Measurements from ENCODE around the gene AHSP.
"Not testable (repeated sequence)": the region's sequence is repeated elsewhere in the genome, so short reads cannot be mapped to it uniquely, and the experiment has no call there.

The AHSP gene

DNA sequence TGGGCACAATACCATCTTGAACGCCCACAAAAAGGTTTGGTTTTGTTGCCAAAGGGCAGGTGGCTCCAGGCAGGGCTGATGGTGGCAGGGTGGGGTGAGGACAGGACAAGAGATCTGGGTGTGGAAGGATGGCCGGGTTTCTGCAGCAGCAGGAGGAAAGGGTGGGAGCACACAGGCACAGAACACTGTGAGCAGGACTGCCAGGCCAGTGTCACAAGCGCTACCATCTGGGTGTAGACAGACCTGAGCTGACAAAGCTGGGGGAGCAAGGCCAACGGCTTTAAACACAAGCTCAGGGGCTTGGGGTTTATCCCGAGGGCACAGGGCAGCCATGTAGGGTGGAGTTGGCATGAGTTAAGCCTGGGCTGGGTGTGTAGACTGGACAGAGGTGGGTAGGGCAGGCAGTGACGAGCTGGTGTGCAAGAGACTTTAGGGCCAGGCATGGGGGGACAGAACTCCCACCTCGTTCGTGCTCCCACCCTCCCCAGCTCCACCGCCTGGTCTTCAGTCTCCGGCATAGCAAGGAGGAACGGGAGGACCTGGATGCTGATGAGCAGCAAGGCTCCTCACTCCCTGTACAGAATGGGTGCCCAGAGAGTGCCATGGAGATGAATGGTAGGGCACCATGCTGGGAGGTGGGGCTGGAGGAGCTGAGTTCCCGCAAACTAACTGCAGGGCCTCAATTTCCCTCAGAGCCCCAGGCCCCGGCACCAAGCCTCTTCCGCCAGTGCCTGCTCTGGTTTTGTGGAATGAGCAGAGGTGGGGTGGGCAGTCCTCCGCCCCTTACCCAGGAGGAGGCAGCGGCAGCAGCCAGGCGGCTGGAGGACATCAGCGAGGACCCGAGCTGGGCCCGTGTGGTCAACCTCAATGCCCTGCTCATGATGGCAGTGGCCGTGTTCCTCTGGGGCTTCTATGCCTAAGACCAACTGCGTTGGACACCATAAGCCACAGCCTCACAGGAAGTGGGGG lies 37.8 kb upstream of the AHSP start:
- H3K27me3 ChIP-seq (ENCODE audit: low read depth) = no peaks in the 10 kb centered on the region
- DNase-seq (ENCODE audit: low spot score in 2 of 2) = no peak
- in situ Hi-C loops (cut with MboI; ENCODE audit: low sequenced_read_pairs) = no loop called here
- peaks cover 3% of the 10 kb centered on the region; the same call in 1 of the 2 replicates for H3K36me3 ChIP-seq (replicated peaks)
- H3K9me3 ChIP-seq = no peaks in the 10 kb centered on the region
- no peaks in the 10 kb centered on the region for H3K4me1 ChIP-seq
- no peak overlapping the region for H3K4me3 ChIP-seq

DNA sequence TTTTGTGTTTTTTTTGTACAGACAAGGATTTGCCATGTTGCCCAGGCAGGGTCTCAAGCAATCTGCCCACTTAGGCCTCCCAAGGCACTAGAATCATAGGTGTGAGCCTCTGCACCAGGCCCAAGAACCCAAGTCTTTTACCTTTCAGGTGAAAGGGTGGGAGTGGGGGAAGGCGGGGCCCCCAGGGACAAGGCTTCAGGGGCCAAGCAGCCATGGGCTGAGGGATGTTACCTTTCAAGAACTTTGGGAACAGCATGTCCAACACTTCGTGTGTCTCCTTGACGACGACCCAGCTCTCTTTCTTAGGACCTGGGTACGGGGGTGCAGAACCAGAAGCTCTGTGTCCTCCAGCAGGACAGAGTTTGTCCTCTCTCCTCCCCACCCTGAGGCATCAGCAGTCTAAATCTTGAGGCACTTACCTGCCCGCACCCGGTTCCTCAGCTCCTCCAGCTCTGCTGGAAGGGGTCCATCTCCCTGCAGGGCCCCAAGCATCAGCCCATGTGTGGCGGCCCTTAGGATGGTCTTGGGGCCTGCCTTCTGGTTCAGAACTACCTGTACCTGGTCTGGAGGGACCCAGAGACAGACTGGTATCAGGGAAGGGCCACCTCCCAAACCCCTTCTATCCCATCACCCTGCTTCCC lies 35.8 kb upstream of the AHSP start:
- Histone ChIP-seq H3K27me3 (ENCODE audit: low read depth) (no peaks in the 10 kb centered on the region), H3K36me3 (replicated peaks) (peaks cover 14% of the 10 kb centered on the region), H3K4me1 (no peaks in the 10 kb centered on the region), H3K4me3 (no peak overlapping the region), H3K9me3 (no peaks in the 10 kb centered on the region)
- in situ Hi-C loops (cut with MboI; ENCODE audit: low sequenced_read_pairs) = no loop called here
- no peak for DNase-seq (ENCODE audit: low spot score in 2 of 2)

DNA sequence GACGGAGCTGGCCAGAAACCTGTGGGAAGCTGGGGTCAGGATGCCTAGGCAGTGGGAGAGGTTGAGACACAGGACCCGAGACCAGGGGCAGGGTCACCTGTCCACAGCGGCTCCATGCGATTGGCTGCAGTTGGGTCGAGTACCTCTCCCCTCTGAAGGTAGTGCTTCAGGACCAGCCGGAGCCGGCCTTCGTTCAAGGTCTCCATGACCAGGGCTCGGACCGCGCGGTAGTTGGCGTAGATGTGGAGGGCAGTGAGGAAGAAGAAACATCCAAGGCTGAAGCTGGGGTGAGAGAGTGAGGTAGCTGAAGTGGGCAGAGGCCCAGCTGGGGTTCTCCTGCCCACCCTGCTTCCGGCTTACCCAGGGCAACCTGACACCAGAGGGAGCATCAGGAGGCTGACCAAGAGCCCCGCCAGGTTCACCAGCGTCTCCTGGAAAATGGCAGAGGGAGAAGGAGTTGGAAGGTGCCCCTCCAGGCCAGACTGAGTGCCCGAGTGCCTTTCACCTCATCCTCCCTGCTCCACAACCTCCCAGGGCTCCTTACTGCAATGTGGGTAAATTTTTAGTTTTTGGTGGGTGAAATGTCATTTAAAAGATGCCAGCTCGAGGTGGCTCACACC lies 34.1 kb upstream of the AHSP start:
- Histone ChIP-seq H3K27me3 (ENCODE audit: low read depth) (no peaks in the 10 kb centered on the region), H3K9me3 (no peaks in the 10 kb centered on the region), H3K4me3 (no peak overlapping the region), H3K4me1 (no peaks in the 10 kb centered on the region), H3K36me3 (replicated peaks) (peaks cover 14% of the 10 kb centered on the region)
- DNase-seq (ENCODE audit: low spot score in 2 of 2) = no peak
- in situ Hi-C loops (cut with MboI; ENCODE audit: low sequenced_read_pairs) = no loop called here

DNA sequence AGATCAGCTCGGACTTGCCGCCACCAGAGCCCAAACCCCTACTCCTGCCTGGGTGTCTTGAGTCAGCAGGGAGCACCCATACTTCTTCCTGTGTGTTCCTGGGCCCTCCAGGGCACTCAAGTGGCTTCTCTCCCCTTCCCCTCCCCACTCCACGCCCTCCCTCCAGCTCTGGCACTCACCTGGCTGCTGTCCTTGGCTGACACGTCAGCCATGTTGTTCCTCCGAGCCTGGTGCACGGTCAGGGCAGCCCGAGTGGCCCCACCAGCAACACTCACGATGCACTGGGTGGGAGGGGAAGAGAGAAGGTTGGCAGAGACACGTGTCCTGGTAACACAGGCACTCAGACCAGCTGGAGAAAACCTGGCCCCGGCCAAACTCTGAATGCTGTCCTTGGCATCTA lies 31.0 kb upstream of the AHSP start:
- DNase-seq (ENCODE audit: low spot score in 2 of 2) = no peak
- in situ Hi-C loops (cut with MboI; ENCODE audit: low sequenced_read_pairs) = no loop called here
- Histone ChIP-seq H3K4me1 (peaks cover 3% of the 10 kb centered on the region), H3K9me3 (no peaks in the 10 kb centered on the region), H3K4me3 (no peak overlapping the region), H3K27me3 (ENCODE audit: low read depth) (no peaks in the 10 kb centered on the region), H3K36me3 (replicated peaks) (peaks cover 18% of the 10 kb centered on the region)

DNA sequence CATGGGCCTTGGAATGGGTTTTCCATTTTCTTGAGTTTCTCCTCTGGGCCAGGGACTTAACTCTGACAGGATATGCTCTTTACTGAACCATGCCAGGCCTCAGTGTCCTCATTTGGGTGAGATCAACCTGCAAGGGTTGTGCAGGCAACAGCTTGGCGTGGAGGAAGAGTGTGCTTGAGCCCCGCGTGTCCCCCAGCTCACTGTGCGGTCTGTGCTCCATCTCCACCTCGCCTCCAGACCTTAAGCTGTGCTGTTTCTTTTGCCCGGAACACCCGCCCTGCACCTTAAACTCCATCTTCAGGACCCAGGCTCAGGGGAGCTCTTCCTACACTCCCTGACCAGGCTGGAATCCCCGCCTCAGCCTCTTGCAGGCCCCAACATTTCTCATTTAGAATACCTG lies 29.2 kb upstream of the AHSP start:
- H3K4me3 ChIP-seq = no peak overlapping the region
- no peaks in the 10 kb centered on the region for H3K9me3 ChIP-seq
- H3K27me3 ChIP-seq (ENCODE audit: low read depth) = no peaks in the 10 kb centered on the region
- H3K36me3 ChIP-seq (replicated peaks) = peaks cover 15% of the 10 kb centered on the region
- no peak for DNase-seq (ENCODE audit: low spot score in 2 of 2)
- H3K4me1 ChIP-seq = peaks cover 12% of the 10 kb centered on the region
- in situ Hi-C loops (cut with MboI; ENCODE audit: low sequenced_read_pairs) = no loop called here

DNA sequence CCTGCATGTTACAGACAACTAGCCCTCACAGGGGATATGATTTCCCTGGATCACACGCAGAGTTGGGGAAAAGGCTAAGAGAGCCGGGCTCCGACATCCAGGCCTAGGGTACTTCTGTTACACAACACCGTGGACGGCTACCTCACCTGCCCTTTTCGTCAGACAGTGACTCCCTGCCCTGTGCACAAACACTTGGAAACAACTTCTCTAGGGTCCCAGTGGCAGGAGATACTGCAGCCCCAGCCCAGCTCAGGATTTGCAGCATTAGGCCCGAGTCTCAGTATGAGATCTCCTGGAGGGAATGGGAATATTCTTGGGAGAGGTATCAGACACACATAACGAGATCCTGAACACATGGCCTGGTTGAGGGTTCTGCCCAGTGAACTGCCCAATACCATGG lies 27.8 kb upstream of the AHSP start:
- no peak for DNase-seq (ENCODE audit: low spot score in 2 of 2)
- Histone ChIP-seq H3K4me3 (no peak overlapping the region), H3K4me1 (peaks cover 12% of the 10 kb centered on the region), H3K27me3 (ENCODE audit: low read depth) (no peaks in the 10 kb centered on the region), H3K36me3 (replicated peaks) (peaks cover 15% of the 10 kb centered on the region), H3K9me3 (no peaks in the 10 kb centered on the region)
- in situ Hi-C loops (cut with MboI; ENCODE audit: low sequenced_read_pairs) = no loop called here

DNA sequence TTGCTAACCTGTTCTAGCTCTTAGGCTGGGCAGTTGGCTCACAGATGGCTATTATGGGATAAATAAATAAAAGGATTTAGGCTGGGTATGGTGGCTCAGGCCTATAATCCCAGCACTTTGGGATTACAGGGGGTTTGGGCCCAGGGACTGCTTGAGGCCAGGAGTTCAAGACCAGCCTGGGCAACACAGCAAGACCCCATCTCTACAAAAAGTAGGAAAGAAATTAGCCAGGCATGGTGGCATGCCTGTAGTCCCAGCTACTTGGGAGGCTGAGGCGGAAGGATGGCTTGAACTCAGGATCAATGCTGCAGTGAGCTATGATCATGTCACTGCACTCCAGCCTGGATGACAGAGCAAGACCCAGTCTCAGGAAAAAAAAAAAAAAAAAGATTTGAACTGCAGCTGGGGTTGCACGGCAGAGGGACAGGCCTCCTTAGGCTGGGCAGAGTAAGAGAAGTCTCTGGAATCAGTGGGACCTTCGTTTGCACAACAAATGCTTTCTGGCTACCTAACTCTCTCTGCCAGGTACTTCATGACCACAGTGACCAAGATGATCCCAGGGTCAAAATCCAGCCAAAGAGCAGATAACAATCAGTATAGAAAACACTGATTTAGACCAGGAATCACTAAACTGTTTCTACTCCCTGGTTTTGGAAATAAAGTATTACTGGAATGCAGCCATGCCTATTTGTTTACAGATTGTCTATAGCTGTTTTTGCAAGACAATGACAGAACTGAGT lies 26.3 kb upstream of the AHSP start:
- no peak overlapping the region for H3K4me3 ChIP-seq
- in situ Hi-C loops (cut with MboI; ENCODE audit: low sequenced_read_pairs) = no loop called here
- H3K36me3 ChIP-seq (replicated peaks) = peaks cover 10% of the 10 kb centered on the region

DNA sequence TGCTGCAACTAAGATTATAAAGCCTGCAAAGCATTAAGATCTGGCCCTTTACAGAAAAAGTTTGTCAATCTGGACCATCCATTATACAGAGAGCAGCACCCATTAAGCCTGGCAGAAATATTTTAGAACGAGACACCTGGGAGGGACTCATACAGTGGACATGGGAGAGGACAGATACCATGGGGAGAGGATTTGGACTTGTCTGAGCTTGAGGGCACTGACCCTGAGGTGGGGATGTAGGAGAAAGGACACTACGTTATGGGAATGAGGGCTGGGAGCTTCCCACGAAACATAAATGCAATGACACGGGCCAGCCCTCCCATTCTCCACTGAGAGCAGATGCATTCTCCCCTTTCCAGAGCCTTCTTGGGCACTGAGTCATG lies 25.7 kb upstream of the AHSP start:
- H3K27me3 ChIP-seq (ENCODE audit: low read depth) = no peaks in the 10 kb centered on the region
- no peak overlapping the region for H3K4me3 ChIP-seq
- in situ Hi-C loops (cut with MboI; ENCODE audit: low sequenced_read_pairs) = no loop called here
- no peaks in the 10 kb centered on the region for H3K9me3 ChIP-seq
- H3K4me1 ChIP-seq = peaks cover 12% of the 10 kb centered on the region
- DNase-seq (ENCODE audit: low spot score in 2 of 2) = peak in 1 of 2 experiments; percentile 46
- peaks cover 7% of the 10 kb centered on the region for H3K36me3 ChIP-seq (replicated peaks)

More for the DNA sequence above, 26.3 kb upstream of the AHSP start:
- DNase-seq (ENCODE audit: low spot score in 2 of 2) = no peak
- no peaks in the 10 kb centered on the region for H3K27me3 ChIP-seq (ENCODE audit: low read depth)
- H3K9me3 ChIP-seq = no peaks in the 10 kb centered on the region
- peaks cover 12% of the 10 kb centered on the region for H3K4me1 ChIP-seq

DNA sequence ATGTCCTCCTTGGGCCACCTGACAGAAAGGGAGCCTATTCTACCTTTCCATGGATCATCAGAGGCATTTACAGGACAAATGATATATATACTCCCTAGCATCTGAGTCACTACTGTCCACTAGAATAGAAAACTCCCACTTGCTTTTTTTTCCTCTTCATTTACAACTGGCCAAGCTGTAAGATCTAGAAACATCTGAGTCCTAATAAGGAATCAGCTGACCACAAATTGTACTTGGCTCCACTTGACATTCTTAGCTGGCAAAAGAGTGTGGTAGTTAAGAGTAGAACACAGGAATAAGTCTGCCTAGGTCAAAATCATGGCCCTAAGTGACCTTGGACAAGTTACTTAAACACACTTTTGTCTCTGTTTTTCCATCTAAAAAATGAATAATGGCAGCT lies 24.7 kb upstream of the AHSP start:
- Histone ChIP-seq H3K36me3 (replicated peaks) (peaks cover 11% of the 10 kb centered on the region), H3K4me1 (peaks cover 12% of the 10 kb centered on the region), H3K27me3 (ENCODE audit: low read depth) (no peaks in the 10 kb centered on the region), H3K9me3 (no peaks in the 10 kb centered on the region), H3K4me3 (no peak overlapping the region)
- no peak for DNase-seq (ENCODE audit: low spot score in 2 of 2)
- in situ Hi-C loops (cut with MboI; ENCODE audit: low sequenced_read_pairs) = no loop called here

DNA sequence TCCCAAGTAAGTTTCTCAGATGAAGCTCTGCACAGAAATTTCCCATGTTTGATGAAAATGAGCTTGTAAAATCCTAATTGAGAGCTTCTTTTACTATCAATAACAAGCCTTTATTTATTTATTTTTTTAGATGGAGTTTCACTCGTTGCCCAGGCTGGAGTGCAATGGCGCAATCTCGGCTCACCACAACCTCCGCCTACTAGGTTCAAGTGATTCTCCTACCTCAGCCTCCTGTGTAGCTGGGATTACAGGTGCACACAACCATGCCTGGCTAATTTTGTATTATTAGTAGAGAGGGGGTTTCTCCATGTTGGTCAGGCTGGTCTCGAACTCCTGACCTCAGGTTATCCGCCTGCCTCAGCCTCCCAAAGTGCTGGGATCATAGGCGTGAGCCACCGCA lies 24.1 kb upstream of the AHSP start:
- H3K4me3 ChIP-seq; H3K9me3 ChIP-seq; DNase-seq (ENCODE audit: low spot score in 2 of 2); in situ Hi-C loops (cut with MboI; ENCODE audit: low sequenced_read_pairs); H3K27me3 ChIP-seq (ENCODE audit: low read depth): not testable (repeated sequence)
- Histone ChIP-seq H3K36me3 (replicated peaks) (peaks cover 16% of the 10 kb centered on the region), H3K4me1 (peaks cover 12% of the 10 kb centered on the region)

DNA sequence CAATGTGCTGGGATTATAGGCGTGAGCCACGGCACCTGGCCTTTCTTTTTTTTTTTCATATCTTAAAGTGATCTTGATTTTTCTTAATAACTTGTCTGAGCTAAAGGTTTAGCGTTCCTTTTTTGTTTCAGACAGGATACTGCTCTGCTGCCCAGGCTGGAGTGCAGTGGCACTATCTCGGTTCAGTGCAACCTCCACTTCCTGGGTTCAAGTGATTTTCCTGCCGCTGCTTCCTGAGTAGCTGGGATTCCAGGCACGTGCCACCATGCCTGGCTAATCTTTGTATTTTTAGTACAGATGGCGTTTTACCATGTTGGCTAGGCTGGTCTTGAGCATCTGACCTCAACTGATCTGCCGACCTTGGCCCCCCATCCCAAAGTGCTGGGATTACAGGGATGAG lies 23.5 kb upstream of the AHSP start:
- Histone ChIP-seq H3K27me3 (ENCODE audit: low read depth) (no peaks in the 10 kb centered on the region), H3K36me3 (replicated peaks) (peaks cover 16% of the 10 kb centered on the region), H3K4me1 (peaks cover 14% of the 10 kb centered on the region), H3K4me3 (no peak overlapping the region), H3K9me3 (no peaks in the 10 kb centered on the region)
- no peak for DNase-seq (ENCODE audit: low spot score in 2 of 2)
- in situ Hi-C loops (cut with MboI; ENCODE audit: low sequenced_read_pairs) = no loop called here

DNA sequence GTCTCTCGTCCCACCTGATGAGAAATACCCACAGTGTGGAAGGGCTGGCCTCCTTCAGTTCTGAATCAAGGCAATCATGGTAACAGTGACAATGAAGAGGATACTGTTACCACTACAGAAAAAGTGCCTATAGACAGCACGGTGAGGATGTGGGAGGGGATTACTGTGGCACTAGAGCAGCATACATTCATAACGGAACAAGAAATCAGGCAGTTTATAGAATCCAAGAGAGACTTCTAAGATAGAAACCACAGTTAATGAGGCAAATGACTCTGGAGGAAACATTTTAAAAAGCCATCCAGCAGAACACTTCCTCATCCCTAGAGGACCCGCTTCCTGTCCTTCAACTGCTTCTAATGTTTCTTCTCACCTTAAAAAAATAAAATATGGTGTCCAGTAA lies 22.2 kb upstream of the AHSP start:
- no peak for DNase-seq (ENCODE audit: low spot score in 2 of 2)
- peaks cover 13% of the 10 kb centered on the region for H3K36me3 ChIP-seq (replicated peaks)
- H3K9me3 ChIP-seq = no peaks in the 10 kb centered on the region
- in situ Hi-C loops (cut with MboI; ENCODE audit: low sequenced_read_pairs) = no loop called here
- peaks cover 16% of the 10 kb centered on the region for H3K4me1 ChIP-seq
- no peaks in the 10 kb centered on the region for H3K27me3 ChIP-seq (ENCODE audit: low read depth)
- H3K4me3 ChIP-seq = no peak overlapping the region

DNA sequence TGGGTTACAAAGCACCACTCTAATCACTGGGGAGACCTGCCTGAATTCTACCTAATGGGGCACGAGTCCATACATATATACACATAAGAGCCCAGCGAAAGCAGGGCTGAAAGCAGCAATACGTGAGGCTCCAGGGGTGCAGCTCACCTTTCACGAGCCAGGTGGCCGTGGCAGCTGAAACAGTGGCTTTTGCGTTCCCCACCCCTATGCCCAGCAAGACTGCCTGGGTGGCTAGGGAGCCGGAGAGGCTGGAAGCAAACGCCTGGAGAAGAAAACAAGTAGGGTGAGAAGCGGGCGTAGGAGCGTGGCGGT lies 20.1 kb upstream of the AHSP start:
- H3K4me1 ChIP-seq = peaks cover 4% of the 10 kb centered on the region
- DNase-seq (ENCODE audit: low spot score in 2 of 2) = peak in 1 of 2 experiments; percentile 6
- in situ Hi-C loops (cut with MboI; ENCODE audit: low sequenced_read_pairs) = no loop called here

More for the DNA sequence above, 20.1 kb upstream of the AHSP start:
- no peaks in the 10 kb centered on the region for H3K27me3 ChIP-seq (ENCODE audit: low read depth)
- no peaks in the 10 kb centered on the region for H3K9me3 ChIP-seq
- peaks cover 12% of the 10 kb centered on the region for H3K36me3 ChIP-seq (replicated peaks)
- peak overlapping the region; percentile 99 for H3K4me3 ChIP-seq

Data from HAP-1 (cell line).